ENCODE data around the gene STRA6. TPM values are rescaled to one million over a fixed set of nuclear protein-coding genes. Genes with fewer than 3 reads are reported as not detected.

Gene STRA6
- total RNA-seq, 1 experiment from 2014 or later = 8.4 TPM

DNA sequence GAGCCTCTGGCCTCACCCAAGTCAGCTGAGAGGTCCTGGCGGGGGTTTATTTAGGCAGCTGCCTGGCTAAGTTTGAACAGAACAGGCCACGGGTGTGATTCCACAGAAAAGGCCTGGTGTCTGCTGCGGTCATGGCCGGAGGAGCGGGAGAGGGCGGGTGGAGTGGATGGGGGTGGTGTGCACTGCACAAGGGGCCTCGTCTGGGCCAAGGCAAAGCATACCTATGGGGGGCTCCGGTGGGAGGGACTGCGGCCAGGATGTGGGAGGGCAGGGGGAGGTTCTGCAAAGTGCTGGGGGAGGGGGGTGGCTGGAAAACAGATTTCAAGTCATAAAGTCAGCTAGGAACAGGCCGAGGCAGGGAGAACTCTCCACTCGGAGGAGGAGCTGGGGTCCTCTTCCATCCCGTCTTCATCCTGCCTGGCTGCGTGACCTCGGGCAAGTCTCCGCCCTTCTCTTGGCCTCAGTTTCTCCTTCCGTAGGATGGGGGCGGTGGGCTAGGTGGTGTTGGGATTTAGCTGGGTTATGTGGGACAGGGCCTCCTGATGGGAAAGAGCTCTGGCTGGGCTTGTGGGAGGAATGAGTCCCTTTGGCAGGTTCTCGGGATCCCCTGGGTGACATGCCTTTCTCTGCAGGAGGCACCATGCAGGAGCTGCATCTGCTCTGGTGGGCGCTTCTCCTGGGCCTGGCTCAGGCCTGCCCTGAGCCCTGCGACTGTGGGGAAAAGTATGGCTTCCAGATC lies 28.2 kb downstream of the STRA6 start:
- Mint-ChIP-seq H3K4me3 (ENCODE audit: low read depth, unreplicated experiment) (no peak overlapping the region), H3K9me3 (ENCODE audit: low read depth, unreplicated experiment) (no peaks in the 10 kb centered on the region), H3K27me3 (ENCODE audit: unreplicated experiment) (peaks cover 40% of the 10 kb centered on the region), H3K36me3 (ENCODE audit: insufficient read depth, unreplicated experiment) (peaks cover 7% of the 10 kb centered on the region), H3K4me1 (ENCODE audit: low read depth, unreplicated experiment) (peaks cover 21% of the 10 kb centered on the region), H3K27ac (ENCODE audit: unreplicated experiment) (no peak overlapping the region)
- CTCF ChIA-PET = interaction anchor here (0.7 to 1.3 kb wide), 2 partner anchors 29 to 68 kb away, joined by 3 to 4 read pairs; partner anchors contain the start of gene STRA6
- intact Hi-C loops (cut with micrococcal nuclease; ENCODE audit: unreplicated experiment) = no loop called here
- no TSS peak for BruUV-seq (replicated peaks)
- DNase-seq = no peak
- TF ChIP-seq, protein P1, sequence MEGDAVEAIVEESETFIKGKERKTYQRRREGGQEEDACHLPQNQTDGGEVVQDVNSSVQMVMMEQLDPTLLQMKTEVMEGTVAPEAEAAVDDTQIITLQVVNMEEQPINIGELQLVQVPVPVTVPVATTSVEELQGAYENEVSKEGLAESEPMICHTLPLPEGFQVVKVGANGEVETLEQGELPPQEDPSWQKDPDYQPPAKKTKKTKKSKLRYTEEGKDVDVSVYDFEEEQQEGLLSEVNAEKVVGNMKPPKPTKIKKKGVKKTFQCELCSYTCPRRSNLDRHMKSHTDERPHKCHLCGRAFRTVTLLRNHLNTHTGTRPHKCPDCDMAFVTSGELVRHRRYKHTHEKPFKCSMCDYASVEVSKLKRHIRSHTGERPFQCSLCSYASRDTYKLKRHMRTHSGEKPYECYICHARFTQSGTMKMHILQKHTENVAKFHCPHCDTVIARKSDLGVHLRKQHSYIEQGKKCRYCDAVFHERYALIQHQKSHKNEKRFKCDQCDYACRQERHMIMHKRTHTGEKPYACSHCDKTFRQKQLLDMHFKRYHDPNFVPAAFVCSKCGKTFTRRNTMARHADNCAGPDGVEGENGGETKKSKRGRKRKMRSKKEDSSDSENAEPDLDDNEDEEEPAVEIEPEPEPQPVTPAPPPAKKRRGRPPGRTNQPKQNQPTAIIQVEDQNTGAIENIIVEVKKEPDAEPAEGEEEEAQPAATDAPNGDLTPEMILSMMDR (IDR thresholded peaks at IDR 0.05; ENCODE audit: unreplicated experiment) = no peak

GRCh38 chr15:74173380-74174218 lies 29.0 kb downstream of the STRA6 start, which contains the start of gene ISLR:
Gene ISLR (plus strand): TSS chr15:74173710. CDS start chr15:74174859, 1,149 bp downstream.
- H3K4me1 Mint-ChIP-seq (ENCODE audit: low read depth, unreplicated experiment) = peaks cover 13% of the 10 kb centered on the region
- BruUV-seq (replicated peaks) = no TSS peak
- peaks cover 7% of the 10 kb centered on the region for H3K36me3 Mint-ChIP-seq (ENCODE audit: insufficient read depth, unreplicated experiment)
- TF ChIP-seq, protein P1 (IDR thresholded peaks at IDR 0.05; ENCODE audit: unreplicated experiment) = no peak
- H3K27ac Mint-ChIP-seq (ENCODE audit: unreplicated experiment) = no peak within 1 kb of the TSS
- DNase-seq = no peak
- H3K4me3 Mint-ChIP-seq (ENCODE audit: low read depth, unreplicated experiment) = no peak within 1 kb of the TSS
- H3K9me3 Mint-ChIP-seq (ENCODE audit: low read depth, unreplicated experiment) = no peaks in the 10 kb centered on the region
- peaks cover 48% of the 10 kb centered on the region for H3K27me3 Mint-ChIP-seq (ENCODE audit: unreplicated experiment)
- CTCF ChIA-PET = interaction anchor here (0.7 kb wide), 1 partner anchor 29 kb away, joined by 3 read pairs; the partner anchor contains the start of gene STRA6
- intact Hi-C loops (cut with micrococcal nuclease; ENCODE audit: unreplicated experiment) = no loop called here

- TF ChIP-seq, protein P1 (IDR thresholded peaks at IDR 0.05; ENCODE audit: unreplicated experiment) = no peak
- H3K27ac Mint-ChIP-seq (ENCODE audit: unreplicated experiment) = no peak overlapping the region
- peaks cover 54% of the 10 kb centered on the region for H3K27me3 Mint-ChIP-seq (ENCODE audit: unreplicated experiment)
- H3K36me3 Mint-ChIP-seq (ENCODE audit: insufficient read depth, unreplicated experiment) = peaks cover 7% of the 10 kb centered on the region
- DNase-seq = no peak
- intact Hi-C loops (cut with micrococcal nuclease; ENCODE audit: unreplicated experiment) = no loop called here
- CTCF ChIA-PET = no interaction called here
- peaks cover 7% of the 10 kb centered on the region for H3K4me1 Mint-ChIP-seq (ENCODE audit: low read depth, unreplicated experiment)
- no peak overlapping the region for H3K4me3 Mint-ChIP-seq (ENCODE audit: low read depth, unreplicated experiment)
- no peaks in the 10 kb centered on the region for H3K9me3 Mint-ChIP-seq (ENCODE audit: low read depth, unreplicated experiment)
- BruUV-seq (replicated peaks) = no TSS peak
Measured at GRCh38 chr15:74172701-74173379, 29.7 kb downstream of the STRA6 start.

DNA sequence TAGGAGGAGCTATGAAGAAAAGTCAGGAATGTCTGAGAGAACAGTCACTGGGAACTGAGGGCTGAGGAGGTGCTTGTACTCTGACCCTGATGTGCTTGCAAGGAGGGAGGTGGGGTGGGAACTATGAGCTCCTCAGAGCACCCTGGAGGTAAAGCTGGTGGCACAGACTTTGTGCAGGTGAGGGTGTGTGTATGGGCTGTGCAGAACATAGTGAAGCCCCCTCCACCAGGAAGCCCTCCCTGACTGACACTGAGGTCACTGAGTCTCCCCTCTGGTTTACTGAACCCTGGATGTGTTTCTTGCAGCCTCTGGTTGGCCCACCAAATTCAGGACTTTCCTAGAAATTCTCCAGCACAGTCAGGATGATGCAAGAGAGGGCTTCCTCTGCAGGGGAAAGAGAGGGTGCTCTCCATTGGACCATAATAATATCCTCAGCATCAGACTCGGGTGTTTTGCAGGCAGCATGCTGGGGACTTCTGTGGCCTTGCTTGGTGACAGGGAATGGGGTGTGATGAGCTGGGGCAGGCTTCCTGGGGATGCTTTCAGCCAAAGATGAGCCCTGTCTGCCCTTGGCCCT lies 30.5 kb downstream of the STRA6 start:
- DNase-seq = no peak
- peaks cover 7% of the 10 kb centered on the region for H3K36me3 Mint-ChIP-seq (ENCODE audit: insufficient read depth, unreplicated experiment)
- H3K27ac Mint-ChIP-seq (ENCODE audit: unreplicated experiment) = no peak overlapping the region
- H3K9me3 Mint-ChIP-seq (ENCODE audit: low read depth, unreplicated experiment) = no peaks in the 10 kb centered on the region
- H3K4me3 Mint-ChIP-seq (ENCODE audit: low read depth, unreplicated experiment) = no peak overlapping the region
- CTCF ChIA-PET = no interaction called here
- H3K27me3 Mint-ChIP-seq (ENCODE audit: unreplicated experiment) = peaks cover 49% of the 10 kb centered on the region
- BruUV-seq (replicated peaks) = no TSS peak
- TF ChIP-seq, protein P1 (IDR thresholded peaks at IDR 0.05; ENCODE audit: unreplicated experiment) = no peak
- intact Hi-C loops (cut with micrococcal nuclease; ENCODE audit: unreplicated experiment) = no loop called here
- peaks cover 7% of the 10 kb centered on the region for H3K4me1 Mint-ChIP-seq (ENCODE audit: low read depth, unreplicated experiment)
